IPS-18a (cell line): ENCODE data around the gene ACOT12.

Experiments used
- H3K27ac ChIP-seq: one replicate; pipeline ENCODE4 v1.5.1; 2013; ENCODE audit warnings: low read length
- H3K27me3 ChIP-seq: one replicate; pipeline ENCODE4 v1.6.1; 2013; ENCODE audit warnings: mild to moderate bottlenecking, low read length; ENCODE audit not compliant: control insufficient read depth, insufficient read depth
- H3K36me3 ChIP-seq: one replicate; pipeline ENCODE4 v1.6.1; 2013; ENCODE audit warnings: low read depth, low read length; ENCODE audit not compliant: control insufficient read depth
- H3K4me1 ChIP-seq: one replicate; pipeline ENCODE4 v1.6.1; 2013; ENCODE audit warnings: low read depth, low read length; ENCODE audit not compliant: control insufficient read depth
- H3K4me3 ChIP-seq: one replicate; pipeline ENCODE4 v1.5.1; 2013; ENCODE audit warnings: low read length
- H3K9ac ChIP-seq: one replicate; pipeline ENCODE4 v1.6.1; 2013; ENCODE audit warnings: mild to moderate bottlenecking, low read length, moderate library complexity
- H3K9me3 ChIP-seq: one replicate; pipeline ENCODE4 v1.6.1; 2013; ENCODE audit warnings: low read depth, low read length; ENCODE audit not compliant: control insufficient read depth

Gene ACOT12

GRCh38 chr5:81393783-81394718 lies at the start of gene ACOT12:
Gene ACOT12, minus strand, starts transcription at chr5:81394134. Its CDS starts 20 bp downstream, at chr5:81394114.
- H3K4me3 ChIP-seq: peak within 1 kb of the TSS; percentile 59

DNA sequence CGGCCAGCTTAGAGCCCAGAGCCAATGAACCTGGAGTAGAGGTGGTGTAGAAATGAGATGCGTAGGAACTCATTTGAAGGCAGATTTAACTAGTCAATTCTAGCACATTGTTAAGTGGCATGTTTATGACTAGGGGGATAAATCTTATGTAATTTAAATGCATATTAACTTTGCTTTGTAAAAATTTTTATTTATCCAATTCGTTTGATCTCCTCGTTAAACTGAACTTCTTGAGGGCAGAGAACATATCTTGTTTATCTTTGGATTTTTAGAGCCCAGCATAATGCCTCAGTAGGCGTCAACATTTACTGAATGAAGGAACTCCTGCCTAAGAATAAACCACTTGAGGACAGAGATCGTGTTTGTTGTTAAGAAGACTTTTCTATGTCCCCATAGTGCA lies 41.1 kb upstream of the ACOT12 start:
- no peak overlapping the region for H3K9ac ChIP-seq
- H3K27ac ChIP-seq: no peak overlapping the region
- H3K4me1 ChIP-seq: no peaks in the 10 kb centered on the region
- H3K4me3 ChIP-seq: no peak overlapping the region
- H3K27me3 ChIP-seq: no peaks in the 10 kb centered on the region
- H3K36me3 ChIP-seq: no peaks in the 10 kb centered on the region
- no peaks in the 10 kb centered on the region for H3K9me3 ChIP-seq

More at GRCh38 chr5:81393783-81394718, at the start of gene ACOT12:
- Histone ChIP-seq H3K27ac (no peak within 1 kb of the TSS), H3K36me3 (no peaks in the 10 kb centered on the region), H3K27me3 (peaks cover 23% of the 10 kb centered on the region), H3K4me1 (no peaks in the 10 kb centered on the region), H3K9ac (no peak within 1 kb of the TSS), H3K9me3 (no peaks in the 10 kb centered on the region)

GRCh38 chr5:81429985-81430384 lies 36.1 kb upstream of the ACOT12 start:
- H3K36me3 ChIP-seq: no peaks in the 10 kb centered on the region
- H3K9ac ChIP-seq: no peak overlapping the region
- H3K27ac ChIP-seq: no peak overlapping the region
- H3K27me3 ChIP-seq: no peaks in the 10 kb centered on the region
- H3K9me3 ChIP-seq: no peaks in the 10 kb centered on the region
- no peak overlapping the region for H3K4me3 ChIP-seq
- peaks cover 3% of the 10 kb centered on the region for H3K4me1 ChIP-seq

DNA sequence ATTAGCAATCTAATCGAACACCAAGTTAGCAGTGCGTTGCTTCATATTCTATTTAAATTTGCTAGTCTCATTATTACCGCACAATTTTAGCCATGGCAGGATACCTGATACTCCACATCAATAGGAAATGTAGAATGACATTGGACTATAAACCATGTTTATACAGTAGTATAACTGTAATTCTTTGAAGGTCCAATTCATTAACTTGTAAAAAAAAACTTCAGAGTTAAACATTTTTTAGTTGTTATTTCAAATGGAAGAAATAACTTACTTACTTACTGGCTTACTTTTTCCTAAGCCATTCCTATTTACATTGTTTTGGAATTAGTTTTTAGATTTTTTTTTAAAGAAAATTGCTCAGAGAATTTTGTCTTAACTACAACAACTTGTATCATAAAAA lies 35.4 kb upstream of the ACOT12 start:
- Histone ChIP-seq H3K4me1 (peaks cover 3% of the 10 kb centered on the region), H3K27ac (no peak overlapping the region), H3K9me3 (no peaks in the 10 kb centered on the region), H3K9ac (no peak overlapping the region), H3K36me3 (no peaks in the 10 kb centered on the region), H3K27me3 (no peaks in the 10 kb centered on the region), H3K4me3 (no peak overlapping the region)

GRCh38 chr5:81428861-81429260 lies 34.9 kb upstream of the ACOT12 start:
- Histone ChIP-seq H3K9me3 (no peaks in the 10 kb centered on the region), H3K36me3 (no peaks in the 10 kb centered on the region), H3K27ac (no peak overlapping the region), H3K27me3 (no peaks in the 10 kb centered on the region), H3K4me3 (no peak overlapping the region), H3K9ac (no peak overlapping the region), H3K4me1 (peaks cover 3% of the 10 kb centered on the region)

- H3K27ac ChIP-seq: no peak overlapping the region
- H3K36me3 ChIP-seq: no peaks in the 10 kb centered on the region
- no peak overlapping the region for H3K4me3 ChIP-seq
- H3K4me1 ChIP-seq: peaks cover 3% of the 10 kb centered on the region
- H3K9me3 ChIP-seq: no peaks in the 10 kb centered on the region
- no peaks in the 10 kb centered on the region for H3K27me3 ChIP-seq
- H3K9ac ChIP-seq: no peak overlapping the region
These were observed 34.5 kb upstream of the ACOT12 start for GRCh38 chr5:81428446-81428845.

DNA sequence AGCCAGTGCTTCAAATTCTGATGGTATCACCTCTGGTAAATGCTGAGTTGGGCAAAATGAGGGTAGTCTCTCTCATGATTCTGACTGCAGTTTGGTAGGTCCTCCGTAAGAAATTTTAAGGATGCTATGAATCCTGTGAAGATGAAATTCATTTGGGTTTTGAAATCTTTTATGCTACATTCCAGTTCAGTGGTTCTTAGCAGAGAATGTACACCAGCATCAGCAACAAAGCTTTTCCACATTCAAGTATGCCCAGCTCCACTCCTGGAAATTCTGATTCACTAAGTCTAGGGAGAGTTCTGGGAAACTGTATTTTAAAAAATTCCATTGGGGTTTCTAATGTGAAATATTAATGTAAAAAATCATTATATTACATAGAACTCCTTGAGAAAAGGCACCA lies 33.6 kb upstream of the ACOT12 start:
- H3K36me3 ChIP-seq: no peaks in the 10 kb centered on the region
- no peak overlapping the region for H3K4me3 ChIP-seq
- H3K27ac ChIP-seq: no peak overlapping the region
- no peaks in the 10 kb centered on the region for H3K27me3 ChIP-seq
- H3K9me3 ChIP-seq: no peaks in the 10 kb centered on the region
- H3K9ac ChIP-seq: no peak overlapping the region
- H3K4me1 ChIP-seq: peaks cover 3% of the 10 kb centered on the region

DNA sequence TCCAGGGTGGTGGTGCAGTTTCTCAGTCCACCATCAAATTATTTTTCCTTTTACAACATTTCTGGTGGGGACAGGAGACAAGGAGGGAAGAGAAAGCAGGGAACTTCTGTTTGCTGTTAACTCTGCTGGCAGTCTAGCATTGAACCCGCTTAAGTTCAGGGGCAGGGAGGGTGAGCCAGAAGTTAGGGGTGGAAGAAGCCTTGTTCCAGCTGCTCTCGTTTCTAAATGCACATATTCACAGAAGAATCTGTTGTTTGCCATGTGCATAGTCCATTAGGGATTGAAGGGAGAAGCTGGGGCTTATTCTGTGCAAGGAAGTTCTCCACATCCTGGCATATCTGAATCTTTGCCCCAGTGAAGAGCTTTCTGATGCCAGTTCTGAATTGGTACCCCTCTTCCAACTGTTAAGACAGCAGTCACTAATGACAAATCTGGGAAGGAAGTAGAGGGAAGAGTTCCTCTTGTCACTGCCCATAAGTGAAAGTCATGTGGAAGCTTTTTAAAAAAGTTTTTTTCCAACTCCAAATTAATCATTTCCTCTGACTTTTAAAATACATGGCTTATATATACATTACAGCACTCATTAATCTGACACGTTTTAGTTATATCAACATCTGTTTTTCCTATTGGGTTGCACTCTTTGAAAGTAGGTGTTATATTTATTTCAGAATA lies 32.6 kb upstream of the ACOT12 start:
- H3K4me3 ChIP-seq: no peak overlapping the region
- no peak overlapping the region for H3K27ac ChIP-seq
- peaks cover 3% of the 10 kb centered on the region for H3K4me1 ChIP-seq
- H3K36me3 ChIP-seq: no peaks in the 10 kb centered on the region
- H3K9ac ChIP-seq: no peak overlapping the region
- no peaks in the 10 kb centered on the region for H3K27me3 ChIP-seq
- no peaks in the 10 kb centered on the region for H3K9me3 ChIP-seq

- no peaks in the 10 kb centered on the region for H3K36me3 ChIP-seq
- H3K27ac ChIP-seq: no peak overlapping the region
- H3K9ac ChIP-seq: no peak overlapping the region
- no peak overlapping the region for H3K4me3 ChIP-seq
- H3K9me3 ChIP-seq: no peaks in the 10 kb centered on the region
- H3K27me3 ChIP-seq: no peaks in the 10 kb centered on the region
- peaks cover 3% of the 10 kb centered on the region for H3K4me1 ChIP-seq
These were observed 31.6 kb upstream of the ACOT12 start for GRCh38 chr5:81425569-81425968.

DNA sequence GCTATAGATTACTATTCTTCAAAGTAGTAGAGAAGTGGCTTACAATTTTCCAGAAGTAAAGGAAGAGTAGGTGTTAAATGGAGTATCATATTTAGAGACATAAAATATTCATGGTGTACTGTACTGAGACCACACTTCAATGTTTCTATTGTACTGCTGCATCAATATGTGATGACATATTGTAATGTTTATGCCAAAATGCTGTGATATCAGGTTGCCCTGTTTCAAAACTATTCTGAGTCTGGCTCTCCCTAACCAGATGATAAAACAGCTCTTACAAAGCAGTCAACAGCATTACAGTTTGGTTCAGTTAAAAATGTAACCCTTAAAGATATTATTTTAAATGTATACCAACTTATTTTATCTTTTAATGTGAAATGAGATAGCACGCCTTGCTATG lies 30.8 kb upstream of the ACOT12 start:
- no peak overlapping the region for H3K27ac ChIP-seq
- peaks cover 3% of the 10 kb centered on the region for H3K4me1 ChIP-seq
- H3K9ac ChIP-seq: no peak overlapping the region
- no peaks in the 10 kb centered on the region for H3K27me3 ChIP-seq
- no peaks in the 10 kb centered on the region for H3K36me3 ChIP-seq
- no peaks in the 10 kb centered on the region for H3K9me3 ChIP-seq
- H3K4me3 ChIP-seq: no peak overlapping the region

- Histone ChIP-seq H3K9ac (no peak overlapping the region), H3K4me1 (peaks cover 3% of the 10 kb centered on the region), H3K4me3 (no peak overlapping the region), H3K27ac (no peak overlapping the region), H3K27me3 (no peaks in the 10 kb centered on the region), H3K9me3 (no peaks in the 10 kb centered on the region), H3K36me3 (no peaks in the 10 kb centered on the region)
These were observed 28.7 kb upstream of the ACOT12 start for GRCh38 chr5:81422671-81423070.
